ENCODE results near the gene CNTNAP5.
A peak's percentile ranks its signal among the peaks of the same experiment; 100 is the strongest.

Gene CNTNAP5

DNA sequence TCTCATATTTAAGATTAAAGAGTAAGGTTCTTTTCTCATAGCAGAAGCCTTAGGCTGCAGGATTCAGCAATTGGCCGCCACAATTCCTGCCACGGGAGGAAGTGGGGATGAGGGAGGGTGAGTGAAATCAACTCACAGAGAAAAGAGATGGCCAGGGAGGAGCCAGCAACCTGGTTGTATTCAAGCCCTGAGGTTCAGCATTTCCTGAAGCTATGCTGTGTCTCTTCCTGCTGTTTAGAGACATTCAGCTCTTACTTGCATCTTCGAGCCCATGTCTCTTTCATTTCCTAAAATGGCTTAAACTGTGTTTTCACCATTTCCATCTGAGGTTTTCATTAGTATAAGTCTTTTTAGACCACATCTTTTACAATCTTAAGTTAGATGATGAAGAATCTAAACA lies 522.6 kb downstream of the CNTNAP5 start:
- no peak for DNase-seq (ENCODE audit: low spot score)

DNA sequence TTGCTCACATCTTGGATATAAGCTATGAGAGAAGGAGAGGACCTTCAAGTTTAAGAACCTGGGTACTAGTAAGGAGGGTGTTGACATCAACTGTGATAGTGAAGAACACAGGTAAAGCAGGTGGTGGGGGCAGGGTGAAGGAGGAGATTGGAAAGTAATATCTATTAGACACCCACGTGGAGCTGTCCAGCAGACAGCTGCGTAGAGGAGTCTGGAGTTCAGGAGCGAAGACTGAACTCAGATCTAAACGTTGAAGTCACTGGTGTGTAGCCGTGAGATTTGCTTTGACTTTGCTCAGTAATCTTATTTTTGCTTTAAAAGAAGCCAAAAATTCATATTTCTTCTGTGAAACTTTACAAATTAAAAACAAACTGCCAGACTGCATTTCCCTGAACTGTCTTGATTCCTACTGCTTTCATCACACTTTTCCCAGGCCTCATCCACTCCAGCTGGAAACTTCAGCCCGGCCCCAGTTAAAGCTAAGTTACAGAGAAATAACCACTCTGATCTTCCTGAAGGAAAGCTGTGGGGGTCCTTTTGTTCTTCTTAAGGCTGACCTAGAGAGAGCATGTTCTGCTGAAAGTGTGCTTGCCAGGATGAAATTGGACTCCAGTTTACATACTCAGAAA lies 533.3 kb downstream of the CNTNAP5 start:
- no peak for DNase-seq (ENCODE audit: low spot score)

GRCh38 chr2:124559236-124559635 lies 534.1 kb downstream of the CNTNAP5 start:
- no peak for DNase-seq (ENCODE audit: low spot score)

DNA sequence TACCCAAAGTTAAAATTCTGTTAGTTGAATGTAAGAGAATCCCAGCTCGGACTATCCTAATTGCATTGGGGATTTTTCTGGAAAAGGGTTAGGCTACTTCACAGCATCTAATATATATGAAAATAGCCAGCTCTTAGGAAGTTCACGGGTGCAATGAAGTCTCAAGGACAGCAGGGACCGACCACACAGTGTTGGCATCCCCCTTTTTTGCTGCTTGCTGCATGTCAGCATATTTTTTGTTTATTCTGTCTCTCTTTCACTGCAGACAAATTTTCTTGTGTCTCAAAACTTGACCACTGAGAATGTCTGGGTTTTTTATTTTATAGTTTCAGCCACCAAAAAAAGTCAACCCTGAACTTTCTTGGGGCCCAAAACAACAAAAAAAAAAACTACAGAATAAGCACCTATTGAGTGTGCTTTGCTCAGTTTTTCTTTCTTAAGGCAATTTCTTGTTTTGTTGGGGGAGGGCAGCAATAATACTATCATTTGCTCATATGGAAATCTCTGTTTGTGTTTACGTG lies 535.6 kb downstream of the CNTNAP5 start:
- DNase-seq (ENCODE audit: low spot score) = no peak

DNA sequence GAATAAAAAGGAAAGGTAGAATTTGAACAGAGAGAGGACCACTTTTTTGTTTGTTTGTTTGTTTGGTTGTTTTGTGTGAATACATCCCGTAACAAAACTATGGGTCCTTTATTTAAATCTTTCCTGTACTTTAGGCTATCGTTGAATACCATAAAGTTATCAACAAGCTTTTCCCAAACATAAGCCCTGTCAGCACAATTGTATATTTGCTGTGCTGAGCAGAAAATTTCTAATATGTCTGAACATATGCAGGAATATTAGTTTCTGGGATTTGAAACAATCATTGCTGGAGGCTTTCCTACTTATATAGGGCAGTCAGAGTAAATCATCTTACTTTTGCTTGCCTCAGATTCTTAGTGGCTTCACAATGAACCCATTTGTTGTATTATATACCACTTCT lies 536.4 kb downstream of the CNTNAP5 start:
- DNase-seq (ENCODE audit: low spot score) = no peak

GRCh38 chr2:124563426-124563825 lies 538.3 kb downstream of the CNTNAP5 start:
- DNase-seq (ENCODE audit: low spot score) = peak; percentile 9

GRCh38 chr2:124566518-124566970 lies 541.5 kb downstream of the CNTNAP5 start:
- no peak for DNase-seq (ENCODE audit: low spot score)

DNA sequence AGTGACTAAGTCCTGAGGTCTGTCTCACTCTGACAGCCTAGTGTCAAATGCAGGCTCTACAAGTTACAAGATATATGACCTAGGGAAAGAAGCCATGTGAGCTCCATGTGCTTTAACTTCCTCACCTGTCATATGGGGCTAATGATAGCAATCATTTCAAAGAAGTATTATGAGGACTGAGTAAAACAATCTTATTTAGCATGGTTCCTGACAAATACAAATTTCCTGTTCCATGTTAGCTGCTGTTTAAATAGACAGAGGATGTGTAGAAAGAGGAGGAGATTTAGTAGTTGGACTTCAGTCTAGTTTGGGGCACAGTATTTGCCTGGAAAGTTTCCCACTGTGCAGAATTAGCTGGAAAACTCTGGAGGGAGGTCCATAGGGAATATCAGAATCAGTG lies 545.8 kb downstream of the CNTNAP5 start:
- DNase-seq (ENCODE audit: low spot score) = no peak

- no peak for DNase-seq (ENCODE audit: low spot score)
These were observed 546.7 kb downstream of the CNTNAP5 start for GRCh38 chr2:124571836-124572235.

DNA sequence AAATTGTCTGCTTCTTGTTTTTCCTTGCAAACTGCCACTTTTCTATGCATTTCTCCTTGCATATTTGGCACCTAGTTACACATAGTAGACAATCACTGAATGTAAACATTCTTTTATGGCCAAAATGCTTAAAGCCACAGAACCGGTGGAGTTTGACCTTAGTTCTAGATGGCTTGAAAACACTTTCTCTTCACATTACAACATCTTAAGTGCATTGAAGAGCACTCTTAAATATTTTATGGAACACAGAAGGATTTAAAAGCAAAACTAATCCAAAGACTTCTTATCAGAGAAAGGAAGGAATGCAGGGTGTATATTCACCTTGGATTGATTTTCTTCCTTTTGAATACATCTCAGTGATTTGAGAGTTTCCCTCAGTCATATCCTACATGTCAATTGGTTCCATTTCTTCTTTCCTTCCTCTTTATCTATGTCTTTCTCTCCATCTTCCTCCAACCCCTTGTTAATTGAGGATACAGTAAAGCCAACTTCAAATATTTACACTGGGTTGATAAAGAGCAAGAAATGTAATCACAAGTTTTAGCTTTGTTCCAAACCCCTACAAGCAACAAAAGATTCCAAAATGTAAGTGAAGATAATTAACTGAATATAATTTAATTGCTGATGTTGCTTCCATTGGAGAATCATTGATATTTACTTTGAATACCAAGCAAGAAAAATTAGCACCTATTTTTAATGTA lies 548.0 kb downstream of the CNTNAP5 start:
- DNase-seq (ENCODE audit: low spot score) = no peak

DNA sequence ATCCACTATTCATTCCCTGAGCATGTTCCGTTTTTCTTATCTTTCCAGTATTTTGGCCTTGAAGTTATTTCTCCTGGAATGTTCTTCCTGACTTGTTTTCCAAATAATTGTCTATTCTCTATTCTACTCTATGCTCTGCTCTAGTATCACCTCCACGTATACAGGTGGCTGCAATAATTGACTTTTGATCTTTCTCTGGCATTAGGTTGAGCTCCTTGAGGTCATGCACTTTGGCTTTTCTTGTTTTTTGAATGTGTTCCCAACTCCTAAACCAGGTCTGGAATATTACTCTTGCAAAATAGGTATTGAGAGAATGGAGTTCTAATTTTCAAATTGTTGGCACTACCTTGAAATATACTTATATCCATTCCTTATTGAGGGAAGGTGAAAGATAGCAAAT lies 550.4 kb downstream of the CNTNAP5 start:
- no peak for DNase-seq (ENCODE audit: low spot score)

DNA sequence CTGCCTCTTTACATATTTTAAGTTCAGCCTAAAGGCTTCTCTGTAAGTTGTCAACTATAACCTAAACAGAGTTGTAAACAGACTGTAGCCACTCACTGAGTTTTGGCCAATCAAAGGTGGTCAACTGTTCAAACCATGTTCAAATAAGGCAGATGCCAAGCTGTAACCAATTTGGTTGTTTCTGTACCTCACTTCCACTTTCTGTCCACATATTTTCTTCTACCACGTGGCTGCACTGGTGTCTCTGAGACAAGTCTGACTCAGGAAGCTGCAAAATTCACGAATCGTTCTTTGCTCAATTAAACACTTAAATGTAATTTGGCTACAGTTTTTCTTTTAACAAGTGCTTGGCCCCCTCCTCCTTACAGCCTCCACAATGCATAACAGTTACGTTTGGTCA lies 555.2 kb downstream of the CNTNAP5 start:
- no peak for DNase-seq (ENCODE audit: low spot score)

DNA sequence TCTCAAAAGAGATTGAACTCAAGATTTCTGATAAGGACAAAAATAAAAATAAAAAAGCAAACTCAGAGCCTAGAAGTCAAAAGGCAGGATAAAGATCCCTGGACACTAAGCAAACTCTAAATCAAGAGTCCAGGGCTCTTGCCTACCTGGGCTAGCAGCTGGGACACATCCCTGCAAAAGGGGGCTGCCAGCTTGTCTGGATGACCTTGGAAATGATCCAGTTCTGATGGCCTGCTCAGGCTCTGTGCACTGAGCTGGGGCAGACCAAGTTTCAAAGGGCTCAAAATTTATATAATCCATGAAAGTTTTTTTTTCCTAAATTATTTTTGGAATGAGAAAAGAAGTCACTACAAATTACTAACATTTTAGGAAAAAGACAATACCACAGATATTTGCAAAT lies 557.3 kb downstream of the CNTNAP5 start:
- DNase-seq (ENCODE audit: low spot score) = no peak

DNA sequence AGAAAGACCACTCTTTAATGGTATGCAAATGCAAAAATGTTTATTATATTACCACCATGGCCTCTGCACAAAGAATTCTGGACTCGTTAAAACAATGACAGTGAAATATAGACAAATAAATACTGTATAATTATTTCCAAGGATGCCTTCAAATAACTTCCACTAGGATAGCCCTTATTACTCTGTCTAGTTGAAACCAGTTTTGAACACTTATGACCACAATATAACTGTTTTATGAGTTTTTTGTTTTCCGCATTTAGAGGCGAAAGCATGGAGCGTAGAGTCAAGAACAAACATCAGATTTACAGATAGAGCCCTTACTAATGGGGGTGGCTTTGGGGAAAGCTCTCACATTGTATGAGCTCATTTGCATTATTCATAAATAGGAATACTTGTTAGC lies 559.5 kb downstream of the CNTNAP5 start:
- no peak for DNase-seq (ENCODE audit: low spot score)

DNA sequence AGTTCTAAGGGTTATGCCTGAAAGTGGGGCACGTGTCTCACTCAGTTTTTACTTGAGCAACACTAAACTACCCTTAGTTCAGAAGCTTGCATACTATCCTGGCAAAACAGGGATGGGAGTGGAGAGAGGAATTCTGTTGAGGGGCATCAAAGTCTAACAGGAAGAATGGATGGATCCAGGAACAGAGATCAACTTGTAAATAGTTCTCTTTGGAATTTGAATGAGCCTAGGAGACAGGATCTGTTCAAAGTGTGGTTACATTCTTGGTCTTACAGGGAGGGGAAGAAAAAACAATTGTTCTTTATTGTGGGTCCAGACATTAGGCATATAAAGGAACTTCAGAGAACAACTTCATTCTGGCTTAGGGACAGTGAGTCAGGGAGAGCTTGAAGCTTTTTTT lies 560.2 kb downstream of the CNTNAP5 start:
- DNase-seq (ENCODE audit: low spot score) = peak; percentile 14

DNA sequence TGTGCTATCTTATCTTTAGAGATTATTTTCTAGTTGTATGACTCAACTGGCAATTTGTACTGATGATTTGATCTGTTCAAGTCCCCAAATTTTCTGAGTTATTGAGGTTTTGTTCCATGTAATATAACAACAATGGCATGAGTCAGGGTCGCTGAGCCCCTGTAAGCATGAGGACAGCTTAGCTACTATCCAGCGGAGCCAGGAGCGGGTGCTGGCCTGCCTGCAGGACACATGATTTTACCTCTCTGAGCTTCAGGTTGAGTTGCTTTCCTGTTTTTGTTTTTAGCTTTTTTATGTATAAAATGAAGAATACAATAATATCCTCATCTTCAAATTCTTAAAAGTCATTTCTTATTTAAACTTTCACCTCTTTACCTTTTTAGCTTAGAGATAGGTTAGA lies 561.1 kb downstream of the CNTNAP5 start:
- DNase-seq (ENCODE audit: low spot score) = no peak

- DNase-seq (ENCODE audit: low spot score) = no peak
These were observed 561.7 kb downstream of the CNTNAP5 start for GRCh38 chr2:124586835-124587234.

DNA sequence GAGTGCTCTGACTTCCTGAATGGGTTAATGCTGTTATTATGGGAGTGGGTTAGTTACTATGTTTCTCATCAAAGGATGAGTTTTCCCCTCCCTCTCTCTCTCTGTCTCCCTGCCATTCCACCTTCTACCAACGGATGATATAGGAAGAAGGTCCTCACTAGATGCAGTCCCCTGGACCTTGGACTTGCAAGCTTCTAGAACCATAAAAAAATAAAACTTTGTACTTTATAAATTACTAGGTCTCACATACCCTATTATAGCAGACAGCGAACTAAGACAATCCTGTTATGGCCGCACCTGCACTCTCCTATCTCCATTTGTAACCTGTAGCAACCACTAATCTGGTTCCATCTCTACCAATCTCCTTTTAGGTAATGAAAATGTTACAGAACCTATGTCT lies 564.9 kb downstream of the CNTNAP5 start:
- no peak for DNase-seq (ENCODE audit: low spot score)

DNA sequence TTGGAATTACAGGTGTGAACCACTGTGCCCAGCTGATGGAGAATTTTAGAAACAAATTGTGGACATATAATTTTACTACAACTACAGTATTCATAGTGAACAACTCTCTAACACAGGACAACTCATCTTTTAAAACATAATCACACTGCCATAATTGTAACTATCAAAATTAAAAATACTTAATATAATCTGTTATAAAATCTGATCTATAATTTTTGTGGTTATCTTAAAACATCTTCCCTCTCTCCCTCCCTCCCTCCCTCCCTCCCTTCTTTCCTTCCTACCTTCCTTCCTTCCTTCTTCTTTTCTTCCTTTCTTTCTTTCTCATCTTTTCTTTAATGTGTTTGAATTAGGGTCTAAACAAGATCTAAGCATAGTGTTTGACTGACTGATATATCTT lies 577.7 kb downstream of the CNTNAP5 start:
- DNase-seq (ENCODE audit: low spot score) = no peak

GRCh38 chr2:124604940-124605339 lies 579.9 kb downstream of the CNTNAP5 start:
- DNase-seq (ENCODE audit: low spot score) = no peak

DNA sequence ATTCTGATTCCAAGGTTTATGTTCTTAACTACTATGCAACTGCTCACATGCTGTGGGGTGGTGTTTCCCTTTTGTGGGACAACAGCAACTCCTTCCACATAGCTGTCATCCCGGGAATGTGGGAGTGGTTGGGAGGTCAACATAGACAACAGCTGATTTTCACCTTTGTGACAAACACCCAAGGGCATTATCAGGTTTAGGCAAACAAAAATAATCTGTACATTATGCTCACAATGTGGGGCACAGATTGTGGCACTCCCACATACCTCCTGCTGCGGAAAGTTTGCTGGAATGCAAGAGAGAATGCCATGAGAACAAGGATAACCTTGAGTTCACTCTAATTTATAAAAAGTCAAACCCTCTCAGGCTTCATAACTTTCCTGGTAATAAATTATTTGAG lies 582.6 kb downstream of the CNTNAP5 start:
- peak; percentile 3 for DNase-seq (ENCODE audit: low spot score)

- DNase-seq (ENCODE audit: low spot score) = no peak
These were observed 584.6 kb downstream of the CNTNAP5 start for GRCh38 chr2:124609667-124610066.

DNA sequence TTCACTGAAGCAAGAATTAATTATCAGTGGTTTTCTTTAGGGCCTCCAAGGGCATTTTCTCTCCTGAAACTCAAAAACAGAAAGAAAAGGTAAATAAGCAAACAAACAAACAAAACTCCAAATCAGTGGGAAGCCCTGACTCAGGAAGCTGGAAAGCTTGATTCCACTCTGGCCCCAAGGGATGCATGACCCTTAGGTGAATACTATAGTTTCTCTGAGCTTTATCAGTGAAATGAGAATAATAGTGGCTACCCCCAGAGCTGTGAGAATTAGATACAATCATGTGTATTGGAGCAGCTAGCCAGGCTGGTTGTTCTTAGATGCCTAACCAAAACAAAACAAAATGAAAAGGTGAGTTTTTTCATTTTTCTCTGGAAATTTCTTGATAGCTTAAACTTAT lies 585.1 kb downstream of the CNTNAP5 start:
- DNase-seq (ENCODE audit: low spot score) = no peak

- DNase-seq (ENCODE audit: low spot score) = no peak
These were observed 585.8 kb downstream of the CNTNAP5 start for GRCh38 chr2:124610866-124611265.
